GM19193 (cell line): Measurements from ENCODE around the gene HPCAL4.

Source experiments
- POLR2A ChIP-seq: IDR thresholded peaks from 4 replicates; pipeline ENCODE4 v1.6.1; 2011; ENCODE audit not compliant: insufficient read depth, insufficient read length; ENCODE audit errors: extremely low read depth

The HPCAL4 gene

DNA sequence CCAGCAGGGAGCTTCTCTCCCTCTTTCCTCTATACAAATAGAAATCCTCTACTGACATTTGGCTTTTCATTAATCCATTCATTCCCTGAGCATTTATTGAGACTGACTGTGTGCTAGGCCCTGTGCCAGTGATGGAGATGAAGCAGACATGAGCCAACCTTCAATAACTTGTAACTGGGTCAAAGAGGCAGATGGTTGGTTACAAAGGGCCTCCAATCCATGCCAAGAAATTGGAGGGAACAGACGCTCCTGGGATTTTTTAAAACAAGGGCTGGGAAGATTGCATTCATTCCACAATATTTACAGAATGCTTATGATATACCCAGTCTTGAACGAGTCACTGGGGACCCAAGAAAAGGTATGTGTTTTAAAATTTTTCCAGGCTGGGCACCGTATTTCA is 6.2 kb downstream of the HPCAL4 start:
- no peak for TF ChIP-seq POLR2A

GRCh38 chr1:39684313-39684664 is 6.9 kb downstream of the HPCAL4 start:
- TF ChIP-seq POLR2A, result no peak

DNA sequence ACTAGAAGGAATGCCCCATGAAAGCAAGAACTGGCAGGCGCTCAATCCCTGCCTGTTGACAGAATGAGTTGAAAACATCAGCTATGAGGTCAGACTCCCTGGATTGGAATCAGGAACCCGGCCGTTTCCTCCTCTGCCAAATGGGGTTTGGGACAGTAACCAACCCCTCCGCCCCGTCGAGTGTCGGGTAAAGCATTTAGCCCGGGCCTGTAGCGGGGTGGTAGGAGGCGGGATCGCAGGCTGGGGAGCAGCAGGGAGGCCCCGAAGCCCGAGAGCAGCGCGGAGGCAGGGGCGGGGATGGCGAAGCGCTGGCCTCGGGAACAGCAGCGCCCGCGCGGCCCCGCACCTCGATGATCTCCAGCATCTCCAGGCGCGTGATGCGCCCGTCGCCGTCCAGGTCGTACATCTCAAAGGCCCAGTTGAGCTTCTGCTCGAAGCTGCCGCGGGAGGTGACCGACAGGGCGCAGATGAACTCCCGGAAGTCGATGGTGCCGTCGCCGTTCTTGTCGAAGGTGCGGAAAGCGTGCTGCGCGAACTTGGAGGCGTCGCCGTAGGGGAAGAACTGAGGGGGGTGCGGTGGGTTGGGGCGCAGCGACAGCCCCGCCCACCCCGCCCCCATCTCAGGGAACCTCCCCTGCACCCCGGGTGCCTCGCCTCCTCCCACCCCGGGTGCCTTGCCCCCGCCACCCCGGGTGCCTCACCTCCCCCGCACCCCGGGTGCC is 7.5 kb downstream of the HPCAL4 start:
- no peak for TF ChIP-seq POLR2A

- TF ChIP-seq POLR2A, result no peak
Observed at GRCh38 chr1:39681999-39682398, 9.2 kb downstream of the HPCAL4 start.

DNA sequence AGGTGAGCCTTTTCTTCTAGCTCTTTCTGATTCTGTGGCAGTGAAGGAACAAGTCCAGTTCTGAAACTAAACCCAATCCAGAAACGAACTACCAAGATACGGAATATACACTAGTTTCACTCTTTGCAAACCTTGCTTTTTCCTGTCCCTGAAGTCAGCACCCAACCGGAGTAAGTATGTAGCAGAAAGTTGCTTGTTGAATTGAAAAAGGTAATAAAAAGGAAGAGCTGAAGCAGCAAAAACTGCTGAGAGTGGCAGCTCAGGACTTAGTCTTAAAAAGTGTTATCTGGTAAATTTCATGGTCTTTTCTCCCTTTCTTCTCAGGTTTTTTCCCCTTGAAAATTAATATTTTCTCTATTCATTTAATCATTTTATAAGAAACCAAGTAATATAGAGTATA is 9.9 kb downstream of the HPCAL4 start:
- TF ChIP-seq POLR2A, result no peak

DNA sequence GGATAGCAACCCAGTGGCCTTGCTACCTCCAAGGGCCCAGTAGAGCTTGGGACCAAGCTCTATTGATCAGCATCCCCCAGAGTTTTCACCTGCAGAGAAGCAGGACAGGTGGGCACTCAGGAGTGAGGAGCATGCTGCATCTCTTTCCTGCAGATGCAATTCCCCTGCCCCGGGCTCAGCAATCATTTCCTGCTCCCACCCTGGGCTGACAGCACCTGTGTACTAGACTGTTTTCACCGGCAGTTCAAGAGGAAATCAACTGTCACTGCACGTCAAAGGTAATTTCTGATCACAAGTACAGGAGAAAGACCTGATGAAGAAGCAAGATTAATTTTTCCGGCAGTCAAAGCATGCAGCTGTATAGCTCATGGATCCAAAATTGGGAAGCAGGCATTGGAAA is 10.5 kb downstream of the HPCAL4 start:
- TF ChIP-seq POLR2A, result no peak

GRCh38 chr1:39679821-39680220 is 11.4 kb downstream of the HPCAL4 start:
- no peak for TF ChIP-seq POLR2A

GRCh38 chr1:39678889-39679288 is 12.3 kb downstream of the HPCAL4 start:
- TF ChIP-seq POLR2A, result no peak

DNA sequence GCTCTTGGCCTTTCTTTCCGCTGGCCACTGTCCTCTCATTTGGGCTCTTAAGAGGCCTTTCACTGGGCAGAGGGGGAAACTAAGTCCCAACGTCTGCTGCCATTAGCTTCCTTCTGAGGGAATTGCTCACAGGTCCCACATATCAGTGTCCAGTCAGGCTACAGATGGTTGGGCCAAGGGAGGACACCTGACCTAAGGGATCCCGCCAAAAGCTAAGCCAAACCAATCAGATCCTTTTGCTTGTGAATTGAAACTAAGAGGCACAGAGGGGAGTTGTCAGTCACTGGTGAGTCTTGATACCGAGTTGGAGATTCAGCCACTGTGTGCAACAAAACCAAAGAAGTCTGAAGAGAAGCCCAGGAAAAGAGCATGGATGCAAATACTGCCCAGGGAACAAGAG is 13.6 kb downstream of the HPCAL4 start:
- no peak for TF ChIP-seq POLR2A

- no peak for TF ChIP-seq POLR2A
Observed at GRCh38 chr1:39676948-39677548, 14.2 kb downstream of the HPCAL4 start.

DNA sequence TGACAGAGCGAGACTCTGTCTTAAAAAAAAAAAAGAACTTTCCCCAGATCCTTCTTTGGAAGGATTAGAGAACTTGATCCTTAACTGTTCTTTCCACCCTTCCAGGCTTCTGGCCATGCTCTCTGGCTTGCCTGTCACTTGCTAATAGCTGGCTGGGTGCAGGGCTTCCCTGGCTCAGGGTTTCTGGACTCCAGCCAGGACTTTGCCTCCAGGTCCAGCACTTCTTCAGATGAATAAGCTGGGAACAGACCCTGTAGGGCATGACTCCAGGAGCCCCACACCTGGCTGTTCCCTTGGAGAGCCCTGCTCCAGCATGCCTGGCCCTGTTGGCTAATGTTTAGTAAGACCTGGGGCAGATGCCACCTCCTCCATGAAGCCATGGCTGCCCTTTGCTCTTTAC is 16.0 kb downstream of the HPCAL4 start:
- TF ChIP-seq POLR2A, result no peak

- TF ChIP-seq POLR2A, result no peak
Observed at GRCh38 chr1:39673215-39673614, 18.0 kb downstream of the HPCAL4 start.

DNA sequence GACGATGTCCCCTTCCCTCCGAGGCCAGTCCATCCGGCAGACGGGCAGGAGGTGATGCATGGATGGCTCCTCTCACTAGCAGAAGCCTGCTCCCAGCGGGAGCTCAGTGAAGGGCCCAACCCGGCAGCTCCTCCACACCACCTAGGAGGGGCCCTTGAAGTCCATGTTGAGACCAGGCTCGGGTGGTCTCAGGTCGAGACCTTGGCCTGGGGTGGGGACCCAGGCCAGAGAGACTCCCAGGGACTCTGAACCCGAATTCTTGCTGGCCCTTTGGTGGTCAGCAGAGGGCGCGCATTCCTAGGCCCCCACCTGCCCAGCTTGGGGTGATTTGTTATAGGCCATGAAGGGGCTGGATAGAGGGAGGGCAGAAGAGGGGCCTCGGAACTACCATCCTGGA is 18.7 kb downstream of the HPCAL4 start:
- no peak for TF ChIP-seq POLR2A

DNA sequence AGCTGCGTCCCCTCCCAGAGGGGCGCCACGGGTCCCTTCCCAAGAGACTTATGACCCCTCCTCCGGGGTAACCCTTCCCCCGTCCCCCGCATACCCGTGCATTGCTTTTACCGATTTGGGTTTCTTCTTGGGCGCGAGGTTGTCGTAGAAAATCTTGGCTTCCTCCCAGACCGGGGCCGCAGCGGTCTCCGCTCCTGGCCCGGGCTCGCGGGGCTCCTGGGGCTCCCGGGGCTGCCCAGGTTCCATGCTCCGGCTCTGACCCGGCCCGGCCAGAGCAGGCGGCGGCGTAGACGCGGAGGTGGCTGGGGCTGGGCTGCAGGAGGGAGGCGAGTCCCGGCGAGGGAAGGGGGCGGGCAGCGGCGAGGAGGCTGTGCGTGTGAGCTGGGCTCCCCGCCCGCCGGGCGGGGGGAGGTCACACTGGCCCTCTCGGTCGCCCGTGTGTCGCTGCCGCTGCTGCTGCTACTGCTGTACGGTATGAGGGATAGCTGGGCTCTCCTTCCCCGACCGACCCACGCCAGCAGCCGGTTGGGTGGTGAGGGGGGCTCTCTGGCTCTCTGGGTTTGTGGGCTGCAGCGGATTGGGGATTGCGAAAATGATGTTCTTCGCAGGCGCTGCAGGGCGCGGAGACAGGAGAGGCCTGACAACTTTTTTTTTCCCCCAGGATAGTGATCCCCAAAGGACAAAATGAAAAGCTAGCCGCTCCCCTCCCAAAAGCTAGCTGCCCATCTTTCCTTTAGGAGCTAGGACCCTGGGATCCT is 19.3 kb downstream of the HPCAL4 start, which contains the start of gene NT5C1A:
NT5C1A (minus strand) TSS at position 315 of the 758 bp plus-strand sequence; CDS start at position 246, 69 bp downstream.
- no peak for TF ChIP-seq POLR2A

DNA sequence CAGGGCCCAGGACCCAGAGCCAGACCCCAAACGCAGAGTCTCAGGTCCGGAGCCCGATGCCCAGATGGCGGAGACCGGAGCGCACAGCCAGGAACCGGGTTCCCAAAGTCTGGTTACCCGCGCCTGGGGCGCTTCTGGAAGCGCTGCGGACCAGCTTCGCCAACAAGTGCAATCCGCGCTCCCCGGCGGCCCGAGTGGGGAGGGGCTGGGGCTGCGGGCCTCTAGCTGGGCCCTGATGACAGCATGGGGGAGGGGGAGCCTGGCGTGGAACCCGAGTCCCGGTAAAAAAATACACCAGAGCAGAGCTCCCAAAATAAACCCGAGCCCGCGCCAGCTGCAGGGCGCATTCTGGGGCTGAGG is 19.8 kb downstream of the HPCAL4 start:
- TF ChIP-seq POLR2A, result no peak

DNA sequence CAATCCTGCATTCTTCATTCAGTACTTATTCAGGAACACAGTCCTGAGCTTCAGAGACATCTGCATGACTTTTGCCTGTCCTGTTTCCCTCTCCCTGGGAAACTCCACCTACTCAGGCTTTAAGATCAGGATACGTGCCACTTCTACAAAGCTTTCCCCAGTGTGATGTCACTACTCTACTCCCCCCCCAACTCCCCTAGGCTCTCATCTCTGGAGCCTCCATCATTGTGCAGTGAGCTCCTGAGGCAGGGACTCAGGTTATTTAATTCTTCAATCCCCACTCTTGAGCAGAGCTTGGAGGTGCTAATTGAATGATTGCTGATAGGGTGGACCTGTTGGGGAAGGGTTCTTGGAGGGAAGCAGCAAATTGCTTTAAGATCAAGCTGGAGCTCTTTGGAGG is 20.5 kb downstream of the HPCAL4 start:
- TF ChIP-seq POLR2A, result no peak
